Panc1 (cell line): ENCODE data around the gene NIPSNAP2.

ENCODE experiments used
- CTCF ChIP-seq: fragments of 450-650 bp; IDR thresholded peaks from 2 replicates; pipeline ENCODE4 v1.5.1; 2017; ENCODE audit warnings: mild to moderate bottlenecking
- POLR2AphosphoS5 ChIP-seq: IDR thresholded peaks from 2 replicates; pipeline ENCODE4 v1.6.1; 2012; ENCODE audit warnings: mild to moderate bottlenecking, low read depth, low read length, moderate library complexity
- REST ChIP-seq, 2 experiments: IDR thresholded peaks; 2 replicates each; pipeline ENCODE4 v1.6.1; 2011 to 2012; ENCODE audit warnings: low read depth in 2 of 2, control low read depth in 1 of 2, low read length in 1 of 2, mild to moderate bottlenecking in 1 of 2, moderate library complexity in 1 of 2; ENCODE audit not compliant: insufficient read depth in 1 of 2
- SIN3A ChIP-seq: IDR thresholded peaks from 2 replicates; pipeline ENCODE4 v1.6.1; 2012; ENCODE audit warnings: low read depth, mild to moderate bottlenecking, low read length, moderate library complexity, borderline replicate concordance; ENCODE audit not compliant: insufficient read depth
- TCF7L2 ChIP-seq: IDR thresholded peaks from 2 replicates; pipeline ENCODE4 v1.6.1; 2011; ENCODE audit warnings: mild to moderate bottlenecking, low read depth, low read length, inconsistent platforms

- TF ChIP-seq CTCF (no peak), REST (IDR thresholded peaks at IDR 0.05; ENCODE audit: insufficient read depth in 1 of 2, low read depth in 2 of 2, low read length in 1 of 2) (no peak; a peak in 1 of 4 replicates), POLR2AphosphoS5 (no peak; the same call in none of the 2 replicates), TCF7L2 (no peak), SIN3A (peak; percentile 61; the same call in 1 of the 2 replicates)
Observed at GRCh38 chr7:56033671-56034432, 69.5 kb downstream of the NIPSNAP2 start.
